Measurements from ENCODE around the gene UNC119.
"Not testable (repeated sequence)": the region's sequence is repeated elsewhere in the genome, so short reads cannot be mapped to it uniquely, and the experiment has no call there.

The UNC119 gene

DNA sequence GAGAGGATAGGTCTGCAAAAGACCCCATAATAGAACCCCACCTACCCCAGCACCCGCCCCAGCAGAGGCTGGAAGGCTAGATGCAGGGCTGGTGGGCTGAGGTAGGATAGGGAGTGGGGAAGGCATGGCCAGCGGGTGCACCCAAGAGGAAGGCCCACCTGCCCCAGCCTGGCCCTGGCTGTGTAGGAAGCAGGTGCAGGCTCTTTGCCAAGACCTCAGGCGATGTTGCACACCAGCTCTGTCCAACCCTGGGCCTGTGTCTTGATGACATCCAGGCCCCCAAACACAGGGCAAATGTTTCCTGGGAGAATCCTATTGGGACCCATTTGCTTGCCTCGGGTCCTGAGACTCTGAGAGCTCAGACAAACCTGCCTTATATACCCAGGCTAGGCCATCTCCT is 12.2 kb downstream of the UNC119 start:
- DNase-seq, result no peak

- DNase-seq, result no peak
These were observed 14.0 kb downstream of the UNC119 start for GRCh38 chr17:28538296-28538895.

DNA sequence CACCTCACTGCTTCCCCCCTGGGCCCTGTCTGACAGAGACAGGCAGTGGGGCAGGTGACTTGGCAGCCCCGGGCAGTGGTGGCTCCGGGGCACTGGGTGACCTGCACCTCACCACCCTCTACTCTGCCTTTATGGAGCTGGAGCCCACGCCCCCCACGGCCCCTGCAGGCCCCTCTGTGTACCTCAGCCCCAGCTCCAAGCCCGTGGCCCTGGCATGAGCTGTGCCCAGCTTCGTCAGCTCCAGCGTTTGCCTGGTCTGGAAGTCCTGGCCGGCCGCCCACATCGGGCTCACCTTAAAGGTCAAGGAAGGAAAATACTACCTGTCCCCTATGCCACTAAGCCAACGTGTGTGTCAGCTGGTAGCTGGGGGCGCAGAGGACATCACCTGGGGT is 15.2 kb downstream of the UNC119 start:
- DNase-seq, result no peak

DNA sequence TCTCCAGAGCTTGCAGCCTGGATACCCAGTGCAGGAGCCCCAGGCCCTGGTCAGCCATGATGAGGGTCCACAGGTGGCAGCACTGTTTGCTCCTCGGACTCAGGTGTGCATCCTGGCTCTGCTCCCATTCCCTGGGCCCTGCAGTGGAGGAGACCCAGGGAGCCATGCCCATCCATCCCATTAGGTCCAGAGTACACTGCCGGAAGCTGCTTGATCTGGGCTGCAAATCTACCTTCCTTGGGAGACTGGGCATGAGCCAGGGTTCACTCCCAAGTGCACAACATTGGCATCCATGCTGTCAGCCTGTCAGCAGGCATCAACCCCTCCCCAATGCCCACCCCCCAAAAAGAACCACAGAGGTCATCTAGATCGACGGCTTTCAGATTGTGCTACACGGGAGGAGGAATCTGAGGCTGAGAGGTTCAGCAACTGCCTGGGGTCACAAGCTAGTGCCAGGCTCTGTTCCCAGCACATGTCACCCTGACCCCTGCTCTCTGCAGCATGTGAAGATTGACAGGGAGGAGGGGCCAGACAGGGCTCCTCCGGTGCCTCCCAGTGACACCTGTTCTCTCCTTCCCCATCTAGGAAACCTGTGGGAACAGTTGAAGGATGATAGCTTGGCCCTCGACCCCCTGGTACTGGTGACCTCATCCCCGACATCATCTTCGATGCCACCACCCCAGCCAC is 15.7 kb downstream of the UNC119 start:
- no peak for DNase-seq

DNA sequence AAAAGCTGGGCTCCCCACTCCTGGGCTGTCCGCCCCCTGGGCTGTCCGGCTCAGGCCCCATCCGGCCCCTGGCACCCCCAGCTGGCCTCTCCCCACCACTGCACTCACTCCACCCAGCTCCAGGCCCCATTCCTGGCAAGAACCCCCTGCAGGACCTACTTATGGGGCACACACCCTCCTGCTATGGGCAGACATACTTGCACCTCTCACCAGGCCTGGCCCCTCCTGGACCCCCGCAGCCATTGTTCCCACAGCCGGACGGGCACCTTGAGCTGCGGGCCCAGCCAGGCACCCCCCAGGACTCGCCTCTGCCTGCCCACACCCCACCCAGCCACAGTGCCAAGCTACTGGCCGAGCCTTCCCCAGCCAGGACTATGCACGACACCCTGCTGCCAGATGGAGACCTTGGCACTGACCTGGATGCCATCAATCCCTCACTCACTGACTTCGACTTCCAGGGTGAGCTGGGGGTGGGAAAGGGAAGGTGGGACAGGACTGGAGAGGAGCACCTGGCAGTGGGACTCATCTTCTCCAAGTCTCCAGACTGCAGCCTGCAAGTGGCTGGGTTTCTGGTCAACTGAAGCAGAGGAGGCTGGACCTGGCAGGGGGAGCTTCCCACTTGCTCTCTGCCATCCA is 17.6 kb downstream of the UNC119 start:
- DNase-seq, result no peak

- DNase-seq, result no peak
These were observed 19.2 kb downstream of the UNC119 start for GRCh38 chr17:28533091-28533807.

DNA sequence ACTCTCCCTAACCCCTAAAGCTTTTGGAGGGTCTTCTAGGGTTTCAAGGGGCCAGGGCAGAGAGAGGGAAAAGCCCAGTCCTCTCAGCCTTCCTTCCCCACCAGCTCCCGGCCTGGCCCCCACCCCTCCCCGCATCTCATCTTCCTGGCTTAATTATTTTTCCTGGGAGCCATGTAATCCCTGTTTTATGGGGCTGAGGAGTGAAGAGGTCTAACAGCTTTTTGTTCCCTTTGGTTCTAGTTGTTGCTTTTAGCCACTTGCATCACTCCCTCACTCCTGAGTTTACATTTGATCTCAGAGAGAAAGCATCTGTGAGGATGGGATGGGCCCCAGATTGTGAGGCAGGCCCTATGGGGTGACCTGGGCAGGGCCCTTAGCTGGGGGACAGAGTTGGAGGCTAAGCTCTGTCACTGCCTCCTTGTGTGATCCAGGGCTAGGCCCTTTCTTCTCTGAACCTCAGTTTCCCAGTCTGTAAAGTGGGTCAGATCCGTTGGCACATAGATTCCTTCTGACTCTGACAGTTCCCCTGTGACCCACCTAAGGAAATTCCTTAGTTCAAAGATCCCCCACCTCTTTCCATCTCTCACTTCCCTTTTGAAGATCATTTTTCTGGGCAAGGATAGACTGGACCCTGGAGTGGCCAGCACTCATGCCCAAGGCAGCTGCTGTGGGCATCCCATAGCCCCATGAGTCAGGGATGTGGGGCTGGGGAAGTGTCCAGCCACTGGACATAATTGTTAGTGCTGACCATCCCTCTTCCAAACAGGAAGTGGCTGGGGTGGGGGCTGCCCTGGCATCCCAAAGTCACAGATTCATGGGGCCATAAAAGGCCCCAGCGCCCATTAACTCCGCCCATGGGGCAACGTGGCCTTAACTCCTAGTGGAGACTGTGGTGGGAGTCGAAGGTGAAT is 20.1 kb downstream of the UNC119 start:
- DNase-seq, result no peak

- DNase-seq, result no peak
These were observed 21.5 kb downstream of the UNC119 start for GRCh38 chr17:28530926-28531325.

DNA sequence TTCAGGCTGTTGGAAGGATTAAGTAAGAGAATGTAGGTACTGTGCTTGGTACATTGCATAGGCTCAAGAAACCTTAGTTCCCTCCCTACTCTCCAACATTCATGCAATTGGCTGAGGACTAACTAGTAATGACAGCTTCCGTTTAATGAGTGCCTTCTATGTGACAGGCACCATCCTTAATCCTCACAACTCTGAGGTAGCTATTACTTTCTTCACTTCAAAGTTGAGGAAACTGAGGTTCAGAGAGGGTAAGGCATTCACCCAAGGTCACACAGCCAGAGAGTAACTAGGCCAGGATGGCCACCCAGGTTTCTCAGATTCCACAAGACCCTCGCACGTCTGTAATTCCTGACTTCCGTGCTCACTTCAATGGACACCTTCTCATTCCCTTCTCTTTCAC is 22.2 kb downstream of the UNC119 start:
- DNase-seq, result no peak

- no peak for DNase-seq
These were observed 23.4 kb downstream of the UNC119 start for GRCh38 chr17:28529013-28529400.

- DNase-seq, result no peak
These were observed 24.0 kb downstream of the UNC119 start for GRCh38 chr17:28528327-28529012.

GRCh38 chr17:28527859-28528258 is 24.6 kb downstream of the UNC119 start:
- DNase-seq, result no peak

DNA sequence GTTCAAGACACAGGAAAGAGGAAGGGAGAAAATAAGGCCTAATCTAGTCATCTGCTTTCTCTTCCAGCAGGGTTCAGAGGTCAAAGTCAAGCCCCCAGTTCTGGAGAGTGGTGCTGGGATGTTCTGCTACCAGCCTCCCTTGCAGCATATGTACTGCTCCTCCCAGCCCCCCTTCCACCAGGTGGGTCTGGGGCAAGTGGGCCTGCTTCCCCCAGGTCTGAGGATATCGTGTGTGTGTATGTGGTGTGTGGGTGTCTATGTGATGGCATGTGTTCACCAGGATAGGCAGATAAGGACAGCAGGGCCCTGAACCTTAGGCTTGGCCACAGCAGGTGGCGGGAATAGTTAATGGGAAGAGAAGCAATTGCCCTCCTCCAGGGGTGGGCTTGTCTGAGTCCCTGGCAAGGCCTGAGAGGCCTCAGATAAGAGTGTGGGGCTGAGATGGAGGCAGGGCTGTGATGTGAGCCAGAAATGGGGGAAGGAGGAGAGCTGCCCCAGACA is 25.2 kb downstream of the UNC119 start:
- DNase-seq, result no peak

GRCh38 chr17:28526381-28526780 is 26.0 kb downstream of the UNC119 start:
- DNase-seq, result no peak

GRCh38 chr17:28524476-28525424 is 27.7 kb downstream of the UNC119 start:
- DNase-seq, result no peak

- DNase-seq, result no peak
These were observed 28.5 kb downstream of the UNC119 start for GRCh38 chr17:28523876-28524275.

DNA sequence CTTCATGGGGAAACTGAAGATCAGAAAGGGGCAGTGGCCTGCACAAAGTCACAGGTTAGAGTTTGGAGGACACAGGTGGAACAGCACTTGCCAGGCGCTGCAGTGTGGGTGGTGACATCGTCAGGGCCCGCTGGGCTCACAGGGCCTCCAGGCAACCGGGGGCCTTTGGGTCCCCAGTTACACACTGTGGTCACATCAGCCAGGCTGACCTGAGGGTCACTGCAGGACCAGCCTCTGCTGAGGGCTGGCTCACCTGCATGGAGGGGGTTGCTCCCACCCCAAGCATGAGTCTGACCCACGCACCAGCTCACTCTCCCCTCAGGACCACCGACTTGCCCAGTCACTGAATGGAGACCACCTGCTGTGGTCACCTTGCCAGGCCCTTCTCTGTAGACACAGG is 29.2 kb downstream of the UNC119 start:
- DNase-seq, result no peak

GRCh38 chr17:28522281-28522680 is 30.1 kb downstream of the UNC119 start:
- not testable (repeated sequence) for DNase-seq

GRCh38 chr17:28521311-28522085 is 30.9 kb downstream of the UNC119 start:
- DNase-seq, result no peak

- no peak for DNase-seq
These were observed 31.7 kb downstream of the UNC119 start for GRCh38 chr17:28520687-28521086.

All from T-helper 9 cell (primary cell).